Hypothalamus (tissue), 51 donors: ENCODE measurements around the gene TGFBR3.

ENCODE experiments used
- DNase-seq, 51 donors: peaks; one replicate each; lab custom pipeline; 2025; lab: John Stamatoyannopoulos, UW

The TGFBR3 gene

GRCh38 chr1:91885716-91886506 lies at the start of gene TGFBR3:
TGFBR3 (minus strand) TSS chr1:91886151; CDS start chr1:91861531, 24,620 bp downstream.
- peak; percentile 11 to 93 (median 80) for DNase-seq

- DNase-seq = peak in 1 of 51 donors; percentile 9
These were observed 43.3 kb upstream of the TGFBR3 start for GRCh38 chr1:91929250-91929649.

- no peak for DNase-seq
These were observed 42.1 kb upstream of the TGFBR3 start for GRCh38 chr1:91928026-91928425.

GRCh38 chr1:91925644-91926435 lies 39.9 kb upstream of the TGFBR3 start:
- DNase-seq = no peak

GRCh38 chr1:91924146-91924545 lies 38.2 kb upstream of the TGFBR3 start:
- DNase-seq = no peak

- no peak for DNase-seq
These were observed 34.0 kb upstream of the TGFBR3 start for GRCh38 chr1:91919962-91920361.

- DNase-seq = no peak
These were observed 31.0 kb upstream of the TGFBR3 start for GRCh38 chr1:91916811-91917460.

- no peak for DNase-seq
These were observed 30.1 kb upstream of the TGFBR3 start for GRCh38 chr1:91916046-91916445.

GRCh38 chr1:91913018-91913417 lies 27.1 kb upstream of the TGFBR3 start:
- no peak for DNase-seq

GRCh38 chr1:91912266-91912665 lies 26.3 kb upstream of the TGFBR3 start:
- DNase-seq = no peak

GRCh38 chr1:91901231-91901630 lies 15.3 kb upstream of the TGFBR3 start:
- no peak for DNase-seq

- DNase-seq = no peak
These were observed 14.6 kb upstream of the TGFBR3 start for GRCh38 chr1:91900562-91900961.

GRCh38 chr1:91897016-91897415 lies 11.1 kb upstream of the TGFBR3 start:
- no peak for DNase-seq

GRCh38 chr1:91895832-91896556 lies 10.0 kb upstream of the TGFBR3 start:
- DNase-seq = no peak

GRCh38 chr1:91894036-91894761 lies 8.2 kb upstream of the TGFBR3 start:
- DNase-seq = no peak

- DNase-seq = no peak
These were observed 6.0 kb upstream of the TGFBR3 start for GRCh38 chr1:91891969-91892368.

GRCh38 chr1:91891454-91891853 lies 5.5 kb upstream of the TGFBR3 start:
- DNase-seq = no peak

- no peak for DNase-seq
These were observed 3.9 kb upstream of the TGFBR3 start for GRCh38 chr1:91889717-91890459.

GRCh38 chr1:91885213-91885715 lies 687 bp downstream of the TGFBR3 start:
- DNase-seq = peak in 27 of 51 donors; percentile 11 to 63 (median 33)
